ENCODE data around the gene ACADVL.

Gene ACADVL

DNA sequence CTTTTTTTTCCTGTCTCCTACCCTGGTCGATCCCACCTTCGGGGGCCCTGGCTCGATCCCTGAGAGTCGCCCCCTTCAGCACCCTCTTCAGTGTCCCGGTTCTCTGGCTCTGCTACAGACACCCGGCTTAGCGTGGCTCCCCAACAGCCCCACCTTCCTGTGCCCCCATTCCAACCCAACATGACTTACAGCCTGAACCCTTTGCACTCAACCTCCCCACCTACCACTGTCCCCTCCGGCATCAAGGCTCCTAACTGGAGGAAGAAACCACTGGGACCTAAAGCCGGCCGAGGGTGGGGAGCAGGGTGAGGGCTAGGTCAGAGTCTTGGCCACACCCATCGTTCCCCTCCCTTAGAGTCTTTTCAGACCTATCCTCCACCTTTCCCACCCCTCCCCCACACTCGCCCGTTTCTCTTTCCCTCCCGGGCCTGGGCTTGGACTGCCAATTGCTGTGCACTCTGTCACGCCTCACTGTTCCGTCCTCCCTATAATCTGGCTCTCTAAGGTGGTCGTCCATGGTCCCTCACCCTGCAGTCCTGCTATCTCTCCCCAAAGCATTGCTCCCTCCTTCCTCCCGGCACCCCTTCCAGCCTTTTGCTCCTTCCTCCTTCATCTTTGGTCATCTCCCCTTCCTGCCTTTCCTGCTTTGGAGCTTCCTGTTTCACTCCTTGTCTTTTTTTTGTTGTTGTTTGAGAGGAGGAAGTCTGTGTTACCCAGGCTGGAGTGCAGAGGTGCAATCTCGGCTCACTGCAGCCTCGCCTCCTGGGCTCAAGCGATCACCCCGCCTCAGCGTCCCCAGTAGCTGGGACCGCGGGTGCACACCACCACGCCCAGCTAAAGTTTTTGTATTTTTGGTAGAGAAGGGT lies 43.4 kb downstream of the ACADVL start:
- no peak overlapping the region for H3K4me3 ChIP-seq (replicated peaks; ENCODE audit: low read depth, low read length)
- DNase-seq (ENCODE audit: extremely low read depth, insufficient read length) = no peak
- no peak for TF ChIP-seq CTCF (IDR thresholded peaks at IDR 0.05; ENCODE audit: insufficient read depth, low read length, poor library complexity, severe bottlenecking)

GRCh38 chr17:7263801-7264078 lies 44.0 kb downstream of the ACADVL start:
- Histone ChIP-seq H3K4me3 (replicated peaks; ENCODE audit: low read depth, low read length) (no peak overlapping the region), H3K36me3 (ENCODE audit: control insufficient read depth, insufficient read depth, low read length) (peaks cover 5% of the 10 kb centered on the region), H3K27me3 (replicated peaks; ENCODE audit: control insufficient read depth, insufficient read depth, low read length) (peaks cover 2% of the 10 kb centered on the region; the same call in 1 of the 2 replicates)
- no peak for TF ChIP-seq CTCF (IDR thresholded peaks at IDR 0.05; ENCODE audit: insufficient read depth, low read length, poor library complexity, severe bottlenecking)
- DNase-seq (ENCODE audit: extremely low read depth, insufficient read length) = no peak

More for the DNA sequence above, 43.4 kb downstream of the ACADVL start:
- peaks cover 5% of the 10 kb centered on the region for H3K36me3 ChIP-seq (ENCODE audit: control insufficient read depth, insufficient read depth, low read length)
- peaks cover 2% of the 10 kb centered on the region; the same call in 1 of the 2 replicates for H3K27me3 ChIP-seq (replicated peaks; ENCODE audit: control insufficient read depth, insufficient read depth, low read length)

GRCh38 chr17:7266784-7267183 lies 47.0 kb downstream of the ACADVL start:
- TF ChIP-seq CTCF (IDR thresholded peaks at IDR 0.05; ENCODE audit: insufficient read depth, low read length, poor library complexity, severe bottlenecking) = no peak
- Histone ChIP-seq H3K4me3 (replicated peaks; ENCODE audit: low read depth, low read length) (no peak overlapping the region), H3K27me3 (replicated peaks; ENCODE audit: control insufficient read depth, insufficient read depth, low read length) (peaks cover 2% of the 10 kb centered on the region; the same call in 1 of the 2 replicates), H3K36me3 (ENCODE audit: control insufficient read depth, insufficient read depth, low read length) (no peaks in the 10 kb centered on the region)
- no peak for DNase-seq (ENCODE audit: extremely low read depth, insufficient read length)
